GM12878 (cell line): ENCODE data around the gene TMEM132D. TPM values are rescaled to one million over a fixed set of nuclear protein-coding genes. Genes with fewer than 3 reads are reported as not detected.

Experiments used
- ATAC-seq: fragments of 200-7000 bp; cut with Tn5 transposase; 3 replicates; pipeline ENCODE4 v1.9.1; 2020; ENCODE audit warnings: mild to moderate bottlenecking, moderate library complexity
- BruUV-seq: library from RNA; stranded (reverse); fragments of 400-500 nt; replicated peaks from 2 replicates; lab custom pipeline; 2021; lab: Mats Ljungman, UMichigan
- CTCF ChIA-PET: fragments of 300-600 bp; sonication (Branson Sonifier 250); formaldehyde crosslinking; extraction: SDS; loops from one replicate; lab custom pipeline; 2021; ENCODE audit warnings: inconsistent platforms; lab: Yijun Ruan, JAX
- POLR2A ChIA-PET: fragments of 350-600 bp; formaldehyde crosslinking; extraction: SDS; loops from one replicate; lab custom pipeline; 2021; ENCODE audit warnings: inconsistent platforms; lab: Charles Lee
- RAD21 ChIA-PET: fragments of 300-600 bp; sonication (Branson Sonifier 250); formaldehyde crosslinking; loops from one replicate; lab custom pipeline; 2023; ENCODE audit warnings: antibody characterized with exemption; ENCODE audit not compliant: unreplicated experiment; lab: Charles Lee
- SMC1A ChIA-PET: fragments of 300-600 bp; sonication (Branson Sonifier 250); formaldehyde crosslinking; loops from one replicate; lab custom pipeline; 2023; ENCODE audit not compliant: unreplicated experiment, uncharacterized antibody; lab: Charles Lee
- DNase-seq: peaks from one replicate; pipeline ENCODE4 v3.0.0-alpha.2; 2011; ENCODE audit warnings: low read depth, low spot score
- FAIRE-seq: peaks from 3 replicates; lab custom pipeline; 2011; peaks lifted over from hg19 to GRCh38; lab: Jason Lieb, UNC
- H2AFZ ChIP-seq: 2 replicates; pipeline ENCODE4 v1.6.0; 2011; ENCODE audit warnings: low read depth, low read length, control low read depth; ENCODE audit not compliant: control insufficient read depth
- H3K27ac ChIP-seq: 2 replicates; pipeline ENCODE4 v1.5.1; 2011; ENCODE audit warnings: control low read depth; ENCODE audit not compliant: control insufficient read depth, insufficient read depth
- H3K27me3 ChIP-seq, 2 experiments: replicated peaks in 1 of 2; 2 replicates each; pipeline versions ENCODE4 v1.6.0 to v1.6.1; 2011; ENCODE audit warnings: low read length in 1 of 2; ENCODE audit not compliant: control insufficient read depth in 2 of 2, insufficient read depth in 2 of 2
- H3K36me3 ChIP-seq, 2 experiments: 2 replicates each; pipeline ENCODE4 v1.5.1; 2011; ENCODE audit warnings: low read length in 1 of 2; ENCODE audit not compliant: control insufficient read depth in 2 of 2, insufficient read depth in 2 of 2
- H3K4me1 ChIP-seq: 2 replicates; pipeline ENCODE4 v1.6.1; 2011; ENCODE audit warnings: mild to moderate bottlenecking, low read length, moderate library complexity, mixed read lengths; ENCODE audit not compliant: control insufficient read depth, insufficient read depth
- H3K4me2 ChIP-seq: 2 replicates; pipeline ENCODE4 v1.6.0; 2011; ENCODE audit warnings: control low read depth; ENCODE audit not compliant: control insufficient read depth, insufficient read depth
- H3K4me3 ChIP-seq: fragments of 200-600 bp; sonication (generic); 2 replicates; pipeline ENCODE4 v1.5.1; 2016
- H3K79me2 ChIP-seq: 2 replicates; pipeline ENCODE4 v1.6.0; 2011; ENCODE audit warnings: low read length; ENCODE audit not compliant: control insufficient read depth, insufficient read depth
- H3K9ac ChIP-seq: 2 replicates; pipeline ENCODE4 v1.8.0; 2011; ENCODE audit warnings: low read length, control low read depth, mixed read lengths; ENCODE audit not compliant: control insufficient read depth, insufficient read depth
- H3K9me3 ChIP-seq: replicated peaks from 3 replicates; pipeline ENCODE4 v1.5.1; 2011; ENCODE audit warnings: mild to moderate bottlenecking, low read length; ENCODE audit not compliant: control insufficient read depth, insufficient read depth
- H4K20me1 ChIP-seq: 2 replicates; pipeline ENCODE4 v1.6.0; 2011; ENCODE audit not compliant: control insufficient read depth, insufficient read depth
- ASH2L ChIP-seq: fragments of 300-600, 200-600 bp; sonication (generic); IDR thresholded peaks from 2 replicates; pipeline ENCODE4 v1.6.1; 2017; ENCODE audit warnings: low read depth, mild to moderate bottlenecking, borderline replicate concordance
- HDGF ChIP-seq: fragments of 450-650 bp; IDR thresholded peaks from 2 replicates; pipeline ENCODE4 v1.6.1; 2016; ENCODE audit warnings: antibody characterized with exemption
- JUND ChIP-seq: IDR thresholded peaks from 2 replicates; pipeline ENCODE4 v1.6.1; 2012; ENCODE audit warnings: low read depth, mild to moderate bottlenecking, low read length, improper control_type of control experiment, moderate library complexity
- MLLT1 ChIP-seq: fragments of 450-650 bp; IDR thresholded peaks from 2 replicates; pipeline ENCODE4 v1.6.1; 2016; ENCODE audit warnings: mild to moderate bottlenecking
- NFXL1 ChIP-seq: fragments of 450-650 bp; IDR thresholded peaks from 2 replicates; pipeline ENCODE4 v1.6.1; 2017; ENCODE audit warnings: antibody characterized with exemption, mild to moderate bottlenecking, borderline replicate concordance
- PAX8 ChIP-seq: fragments of 450-650 bp; IDR thresholded peaks from 2 replicates; pipeline ENCODE4 v1.6.1; 2017; ENCODE audit warnings: mild to moderate bottlenecking, moderate library complexity
- PRDM15 ChIP-seq: fragments of 450-650 bp; formaldehyde crosslinking; IDR thresholded peaks from 2 replicates; pipeline ENCODE4 v1.4.0; 2020; ENCODE audit warnings: mild to moderate bottlenecking, moderate library complexity
- RCOR1 ChIP-seq: conservative IDR thresholded peaks from 2 replicates; pipeline ENCODE4 v1.6.1; 2012; ENCODE audit warnings: low read depth, low read length, improper control_type of control experiment
- SIN3A ChIP-seq: IDR thresholded peaks from 2 replicates; pipeline ENCODE4 v1.6.1; 2012; ENCODE audit warnings: low read depth, low read length, improper control_type of control experiment
- SIX5 ChIP-seq: IDR thresholded peaks from 2 replicates; pipeline ENCODE4 v1.6.1; 2011; ENCODE audit warnings: mild to moderate bottlenecking, low read depth, low read length, moderate library complexity; ENCODE audit not compliant: severe bottlenecking
- STAT3 ChIP-seq: IDR thresholded peaks from 2 replicates; pipeline ENCODE4 v1.6.1; 2011; ENCODE audit warnings: low read depth, low read length, improper control_type of control experiment
- USF1 ChIP-seq: IDR thresholded peaks from 2 replicates; pipeline ENCODE4 v1.6.1; 2011; ENCODE audit warnings: borderline replicate concordance, low read depth, mild to moderate bottlenecking, moderate library complexity, mixed read lengths, low read length; ENCODE audit not compliant: insufficient read depth; ENCODE audit errors: extremely low read length
- ZNF217 ChIP-seq: fragments of 450-650 bp; IDR thresholded peaks from 2 replicates; pipeline ENCODE4 v1.6.1; 2017; ENCODE audit warnings: antibody characterized with exemption, mild to moderate bottlenecking
- ZNF274 ChIP-seq: IDR thresholded peaks from one replicate; pipeline ENCODE4 v1.8.0; 2011; ENCODE audit not compliant: insufficient read length, insufficient read depth
- WGBS: methylation state at CpG from one replicate; pipeline ENCODE4 v1.1.6; 2016; ENCODE audit warnings: low lambda C conversion rate; ENCODE audit not compliant: insufficient replicate concordance, insufficient coverage; ENCODE audit errors: missing lambda C conversion rate; 5-methylcytosine and 5-hydroxymethylcytosine counted together
- in situ Hi-C: fragments of 300-500 bp; cut with MboI; formaldehyde crosslinking; loops from 9 replicates; pipeline ENCODE4 v1.14.3; 2018; ENCODE audit warnings: mixed read lengths
- intact Hi-C: fragments of 100-400 bp; cut with micrococcal nuclease; formaldehyde crosslinking; loops from one replicate; pipeline ENCODE4 v1.14.2; 2022; ENCODE audit not compliant: unreplicated experiment
- polyA plus RNA-seq, 11 experiments: library from polyadenylated mRNA; depleted of rRNA in 4 of 11; unstranded in 6 of 11; stranded (reverse) in 5 of 11; fragments of >200 nt; fragmentation: Nextera tagmentation in 4 of 11; fragmentation: Illumina TruSeq in 1 of 11; extraction: Ambion mirVana in 4 of 11; extraction: Trizol in 1 of 11; gene quantifications; 1 replicate in 1 of 11; 2 replicates in 10 of 11; pipeline versions ENCODE4 v1.2.1 to v1.2.3, GENCODE V29; 2011 to 2016; ENCODE audit warnings: inconsistent platforms in 2 of 11, missing spikeins in 2 of 11, low read depth in 1 of 11
- total RNA-seq, 4 experiments: library from RNA; depleted of rRNA in 3 of 4; stranded (reverse); fragments of >200 nt in 3 of 4; fragmentation: Illumina TruSeq in 1 of 4; extraction: Trizol in 1 of 4; gene quantifications; 2 replicates each; pipeline versions ENCODE4 v1.2.1 to v1.2.3, GENCODE V29; 2013 to 2021

TMEM132D gene
- total and polyA plus RNA-seq, 10 of the 15 experiments (the other 5 are each of a cell fraction or from before 2014, with no cell fraction given), result under 0.01 to 0.12 (median 0.02) TPM; not detected in 3

- H3K4me1 ChIP-seq, result no peaks in the 10 kb centered on the region
- no peak overlapping the region for H2AFZ ChIP-seq
- H3K4me2 ChIP-seq, result no peak overlapping the region
- no peak overlapping the region for H3K9ac ChIP-seq
- in situ Hi-C loops, result no loop called here
- H3K79me2 ChIP-seq, result no peaks in the 10 kb centered on the region
- no peak overlapping the region for H3K27ac ChIP-seq
- H3K27me3 ChIP-seq, result no peaks in the 10 kb centered on the region
- no TSS peak for BruUV-seq
- ChIA-PET CTCF (no interaction called here), RAD21 (no interaction called here), SMC1A (no interaction called here), POLR2A (no interaction called here)
- H3K36me3 ChIP-seq, result no peaks in the 10 kb centered on the region
- 6% methylated on average over 4 of the region's 4 CpGs for WGBS
- no peaks in the 10 kb centered on the region for H4K20me1 ChIP-seq
- intact Hi-C loops, result no loop called here
- H3K4me3 ChIP-seq, result no peak overlapping the region
- ATAC-seq (no peak), FAIRE-seq (no peak), DNase-seq (no peak)
- no peaks in the 10 kb centered on the region for H3K9me3 ChIP-seq
- TF ChIP-seq HDGF (no peak), JUND (no peak), SIX5 (no peak), ASH2L (no peak), NFXL1 (no peak), STAT3 (no peak), SIN3A (no peak), ZNF217 (no peak), PAX8 (no peak), ZNF274 (no peak), RCOR1 (no peak), PRDM15 (CRISPR knock-in tag) (no peak), USF1 (no peak), MLLT1 (no peak)
Measured at GRCh38 chr12:129161511-129161910, 742.3 kb downstream of the TMEM132D start.
